Measurements from ENCODE around the gene PA2G4.

The PA2G4 gene

DNA sequence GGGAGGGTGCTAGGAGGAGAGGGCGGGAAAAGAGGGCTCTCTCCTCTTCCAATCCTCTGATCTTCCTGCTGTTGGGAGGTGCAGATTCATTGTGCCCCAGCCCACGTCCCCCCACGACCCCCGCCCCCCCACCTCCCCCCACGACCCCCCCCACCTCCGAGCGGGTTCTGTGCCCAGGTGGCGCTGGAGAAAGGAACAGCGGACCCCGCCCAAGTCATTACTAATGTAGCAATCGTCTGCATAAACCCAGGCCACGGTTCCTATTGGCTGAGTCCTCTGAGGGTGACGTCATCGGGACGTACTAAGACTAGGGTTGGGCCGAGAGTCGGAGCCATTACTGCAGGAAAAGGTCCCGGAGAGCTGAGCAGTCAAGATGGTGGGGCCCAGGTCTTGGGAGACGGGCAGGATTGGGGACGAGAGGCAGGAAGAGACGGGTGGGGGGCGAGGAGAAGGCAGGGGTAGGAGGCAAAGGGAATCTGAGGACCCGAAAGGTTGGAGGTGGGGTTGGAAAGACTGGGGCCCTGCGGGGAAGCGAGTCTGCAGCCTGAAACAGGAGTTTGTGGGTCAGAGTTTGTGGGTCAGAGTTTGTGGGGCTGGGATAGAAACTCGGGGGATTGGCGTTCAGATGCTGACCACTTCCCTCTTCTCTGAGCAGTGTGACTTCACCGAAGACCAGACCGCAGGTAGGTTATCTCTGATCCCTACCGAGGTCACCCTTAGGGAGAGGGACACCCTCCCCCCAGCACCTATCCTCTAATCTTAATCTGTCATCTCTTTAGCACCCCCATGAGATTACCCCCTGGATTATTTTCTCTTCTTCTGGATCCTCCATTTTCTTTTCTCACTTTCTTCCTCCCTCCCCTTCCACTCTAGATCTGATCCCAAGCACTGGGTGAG, 53.9 kb downstream of the PA2G4 start, which contains the start of gene MYL6:
TSS of gene MYL6 (plus strand) at position 331 of the 897 bp plus-strand sequence. CDS start at position 374, 43 bp downstream.
- TF ChIP-seq, protein P1, sequence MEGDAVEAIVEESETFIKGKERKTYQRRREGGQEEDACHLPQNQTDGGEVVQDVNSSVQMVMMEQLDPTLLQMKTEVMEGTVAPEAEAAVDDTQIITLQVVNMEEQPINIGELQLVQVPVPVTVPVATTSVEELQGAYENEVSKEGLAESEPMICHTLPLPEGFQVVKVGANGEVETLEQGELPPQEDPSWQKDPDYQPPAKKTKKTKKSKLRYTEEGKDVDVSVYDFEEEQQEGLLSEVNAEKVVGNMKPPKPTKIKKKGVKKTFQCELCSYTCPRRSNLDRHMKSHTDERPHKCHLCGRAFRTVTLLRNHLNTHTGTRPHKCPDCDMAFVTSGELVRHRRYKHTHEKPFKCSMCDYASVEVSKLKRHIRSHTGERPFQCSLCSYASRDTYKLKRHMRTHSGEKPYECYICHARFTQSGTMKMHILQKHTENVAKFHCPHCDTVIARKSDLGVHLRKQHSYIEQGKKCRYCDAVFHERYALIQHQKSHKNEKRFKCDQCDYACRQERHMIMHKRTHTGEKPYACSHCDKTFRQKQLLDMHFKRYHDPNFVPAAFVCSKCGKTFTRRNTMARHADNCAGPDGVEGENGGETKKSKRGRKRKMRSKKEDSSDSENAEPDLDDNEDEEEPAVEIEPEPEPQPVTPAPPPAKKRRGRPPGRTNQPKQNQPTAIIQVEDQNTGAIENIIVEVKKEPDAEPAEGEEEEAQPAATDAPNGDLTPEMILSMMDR (IDR thresholded peaks at IDR 0.05; ENCODE audit: control insufficient read depth, extremely low read depth, insufficient read depth) = 0 out of 2 replicates have a peak, but pooled peaks have one; percentile 15
- peak; percentile 94 for DNase-seq (ENCODE audit: low read depth)
- peak within 1 kb of the TSS; percentile 90 for H3K4me3 ChIP-seq (ENCODE audit: low read depth, low read length)

DNA sequence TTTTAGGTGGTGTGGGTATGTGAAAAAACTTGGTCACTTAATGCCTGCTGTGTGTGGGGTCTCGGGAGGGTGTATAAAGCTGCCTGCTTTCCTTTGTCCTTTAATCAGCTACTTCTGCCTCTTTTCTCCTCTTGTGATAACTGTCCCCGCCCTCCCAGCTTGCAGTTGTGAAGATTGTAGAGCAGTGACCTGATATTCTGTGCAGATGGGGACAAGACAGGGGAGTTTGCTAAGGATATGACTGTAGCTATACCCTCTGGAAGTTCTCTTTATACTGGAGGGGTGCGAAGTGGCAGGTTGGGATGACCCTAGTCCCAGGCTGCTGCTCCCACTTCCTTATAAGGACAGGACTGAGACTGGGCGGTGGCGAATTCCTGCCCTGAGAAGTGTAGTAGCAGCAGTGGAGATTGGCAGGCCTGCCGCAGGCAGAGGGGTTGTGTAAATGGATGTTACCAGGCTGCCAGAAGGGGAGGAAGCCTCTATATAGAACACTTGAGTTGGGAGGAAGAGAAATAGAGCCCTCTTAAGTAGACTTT, 54.6 kb downstream of the PA2G4 start:
- TF ChIP-seq, protein P1 (IDR thresholded peaks at IDR 0.05; ENCODE audit: control insufficient read depth, extremely low read depth, insufficient read depth) = no peak
- DNase-seq (ENCODE audit: low read depth) = peak; percentile 46
- H3K4me3 ChIP-seq (ENCODE audit: low read depth, low read length) = peak overlapping the region; percentile 90

- peak overlapping the region; percentile 90 for H3K4me3 ChIP-seq (ENCODE audit: low read depth, low read length)
- no peak for DNase-seq (ENCODE audit: low read depth)
- TF ChIP-seq, protein P1 (IDR thresholded peaks at IDR 0.05; ENCODE audit: control insufficient read depth, extremely low read depth, insufficient read depth) = no peak
These were observed 55.3 kb downstream of the PA2G4 start for GRCh38 chr12:56159482-56160192.

GRCh38 chr12:56160193-56160763, 55.9 kb downstream of the PA2G4 start:
- TF ChIP-seq, protein P1 (IDR thresholded peaks at IDR 0.05; ENCODE audit: control insufficient read depth, extremely low read depth, insufficient read depth) = no peak
- H3K4me3 ChIP-seq (ENCODE audit: low read depth, low read length) = peak overlapping the region; percentile 90; the same call in 1 of the 2 replicates
- DNase-seq (ENCODE audit: low read depth) = no peak

- no peak for DNase-seq (ENCODE audit: low read depth)
- TF ChIP-seq, protein P1 (IDR thresholded peaks at IDR 0.05; ENCODE audit: control insufficient read depth, extremely low read depth, insufficient read depth) = no peak
- H3K4me3 ChIP-seq (ENCODE audit: low read depth, low read length) = no peak overlapping the region
These were observed 56.7 kb downstream of the PA2G4 start for GRCh38 chr12:56160894-56161689.

All from LNCaP clone FGC (cell line).